ENCODE data around the gene PLA2G4F.

PLA2G4F gene

DNA sequence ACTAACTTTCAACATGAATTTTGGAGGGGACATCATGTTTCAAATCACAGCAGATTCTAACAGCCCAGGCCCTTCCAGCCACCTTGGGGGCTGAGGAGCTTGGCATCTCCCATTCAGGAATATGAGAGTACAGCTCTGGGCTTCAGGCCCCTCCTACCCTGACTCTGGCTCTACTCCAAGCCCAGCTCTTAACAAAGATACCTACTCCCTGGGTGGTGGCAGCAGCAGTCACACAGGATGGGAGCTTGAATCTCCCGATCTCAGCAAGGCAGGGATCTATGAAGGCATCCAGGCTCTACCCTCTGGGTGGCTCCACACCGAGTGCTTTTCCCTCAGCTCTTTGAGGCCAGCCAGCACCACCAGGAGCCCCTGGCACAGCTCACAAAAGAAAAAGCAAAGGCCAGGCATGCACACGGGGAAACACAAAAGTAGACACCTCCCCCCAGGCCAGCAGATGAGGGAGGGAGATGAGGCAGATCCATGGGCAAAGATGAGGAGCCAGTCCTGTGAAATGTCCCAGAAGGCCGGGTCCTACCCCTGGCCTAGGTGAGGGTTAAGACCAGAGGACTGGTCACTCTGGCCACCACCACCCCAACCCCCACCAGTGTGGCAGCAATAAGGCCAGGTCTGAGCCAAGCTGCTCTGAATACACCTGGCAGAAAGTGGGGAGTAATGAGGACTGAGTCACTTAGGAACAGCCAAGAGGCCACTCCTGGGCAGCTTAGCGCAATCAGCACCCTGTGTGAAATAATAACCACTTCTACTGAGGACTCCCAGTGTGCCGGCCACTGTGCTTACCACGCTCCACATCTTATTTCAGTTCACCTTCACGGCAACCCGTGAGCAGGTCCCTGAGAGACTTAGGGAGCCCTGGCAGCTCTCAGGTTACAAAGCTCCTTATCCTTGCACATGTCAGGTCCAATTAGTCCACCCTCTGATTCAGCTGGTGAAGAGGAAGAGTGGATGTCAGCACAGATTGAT is 24.3 kb downstream of the PLA2G4F start:
- H3K4me2 ChIP-seq (ENCODE audit: low read length, poor library complexity, severe bottlenecking), result no peak overlapping the region
- no peak overlapping the region for H3K4ac ChIP-seq (ENCODE audit: low read depth in 1 of 2, low read length in 2 of 2)
- H2AK5ac ChIP-seq (ENCODE audit: low read length, severe bottlenecking), result no peak overlapping the region

DNA sequence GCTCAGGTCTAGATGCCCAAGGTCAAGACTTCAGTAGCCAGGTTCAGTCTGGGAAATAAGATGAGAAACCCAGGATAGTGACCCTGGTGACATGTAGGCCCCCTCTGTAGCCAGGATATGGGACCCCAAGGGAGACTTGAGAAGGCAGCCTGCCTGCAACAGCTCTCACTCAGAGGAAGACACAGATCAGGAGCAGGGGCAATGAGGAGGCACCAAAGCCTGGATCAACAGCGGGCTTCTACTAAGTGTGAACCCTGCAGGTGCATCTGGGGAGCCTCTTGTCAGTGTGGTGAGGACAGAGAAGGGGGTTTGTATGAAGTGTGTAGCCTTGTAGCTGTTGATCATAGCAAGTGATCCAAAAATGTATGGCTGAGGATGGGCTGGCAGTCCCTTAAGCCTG is 25.4 kb downstream of the PLA2G4F start:
- H3K4me1 ChIP-seq (ENCODE audit: control insufficient read depth, insufficient read depth, low read depth, low read length), result peaks cover 8% of the 10 kb centered on the region
- no peak overlapping the region for H3K4me3 ChIP-seq (ENCODE audit: insufficient read depth in 1 of 2, low read depth in 1 of 2, low read length in 2 of 2)
- H2BK12ac ChIP-seq (ENCODE audit: low read length in 2 of 2), result no peak overlapping the region
- H4K91ac ChIP-seq (ENCODE audit: low read length), result no peak overlapping the region
- no peak overlapping the region for H2AK5ac ChIP-seq (ENCODE audit: low read length, severe bottlenecking)
- no peak overlapping the region for H2BK5ac ChIP-seq (ENCODE audit: low read depth, low read length, poor library complexity, severe bottlenecking)
- no peak overlapping the region for H3K4ac ChIP-seq (ENCODE audit: low read depth in 1 of 2, low read length in 2 of 2)
- no peak overlapping the region for H3K27ac ChIP-seq (ENCODE audit: low read length, poor library complexity, severe bottlenecking)
- no peaks in the 10 kb centered on the region for H3K9me3 ChIP-seq (ENCODE audit: control insufficient read depth, low read length)
- no peak overlapping the region for H2BK15ac ChIP-seq (ENCODE audit: low read depth, poor library complexity, severe bottlenecking)
- H4K8ac ChIP-seq (ENCODE audit: low read length), result no peak overlapping the region
- 97% methylated on average over 1 of the region's 1 CpG for WGBS
- DNase-seq, result no peak
- H3K18ac ChIP-seq (ENCODE audit: low read depth in 1 of 2, low read length in 2 of 2), result no peak overlapping the region
- H3K23ac ChIP-seq (ENCODE audit: low read length in 2 of 2), result no peak overlapping the region
- H3K9ac ChIP-seq (ENCODE audit: low read length), result no peak overlapping the region
- H3K14ac ChIP-seq (ENCODE audit: low read length in 2 of 2), result no peak overlapping the region
- H3K4me2 ChIP-seq (ENCODE audit: low read length, poor library complexity, severe bottlenecking), result no peak overlapping the region
- H2BK120ac ChIP-seq (ENCODE audit: low read depth, low read length), result no peak overlapping the region
- no peak overlapping the region for H2AFZ ChIP-seq (ENCODE audit: low read depth, low read length)
- H3K27me3 ChIP-seq (ENCODE audit: control insufficient read depth in 1 of 2, insufficient read depth in 1 of 2, low read length in 2 of 2), result peaks cover 35 to 62% of the 10 kb centered on the region in 2 experiments
- H3K79me1 ChIP-seq (replicated peaks; ENCODE audit: low read length, poor library complexity, severe bottlenecking), result no peaks in the 10 kb centered on the region
- H3K36me3 ChIP-seq (ENCODE audit: control insufficient read depth in 1 of 2, insufficient read depth in 2 of 2, low read depth in 1 of 2, low read length in 2 of 2), result no peaks in the 10 kb centered on the region

More for the DNA sequence above, 24.3 kb downstream of the PLA2G4F start:
- H3K9ac ChIP-seq (ENCODE audit: low read length), result no peak overlapping the region
- no peak overlapping the region for H3K18ac ChIP-seq (ENCODE audit: low read depth in 1 of 2, low read length in 2 of 2)
- DNase-seq, result no peak
- H2BK5ac ChIP-seq (ENCODE audit: low read depth, low read length, poor library complexity, severe bottlenecking), result no peak overlapping the region
- H3K27me3 ChIP-seq (ENCODE audit: control insufficient read depth in 1 of 2, insufficient read depth in 1 of 2, low read length in 2 of 2), result peaks cover 35 to 68% of the 10 kb centered on the region in 2 experiments
- WGBS, result 95% methylated on average over 9 of the region's 9 CpGs
- no peak overlapping the region for H2BK120ac ChIP-seq (ENCODE audit: low read depth, low read length)
- no peak overlapping the region for H3K4me3 ChIP-seq (ENCODE audit: insufficient read depth in 1 of 2, low read depth in 1 of 2, low read length in 2 of 2)
- H3K4me1 ChIP-seq (ENCODE audit: control insufficient read depth, insufficient read depth, low read depth, low read length), result peaks cover 8% of the 10 kb centered on the region
- H2BK12ac ChIP-seq (ENCODE audit: low read length in 2 of 2), result no peak overlapping the region
- H4K91ac ChIP-seq (ENCODE audit: low read length), result no peak overlapping the region
- H3K27ac ChIP-seq (ENCODE audit: low read length, poor library complexity, severe bottlenecking), result no peak overlapping the region
- H3K36me3 ChIP-seq (ENCODE audit: control insufficient read depth in 1 of 2, insufficient read depth in 2 of 2, low read depth in 1 of 2, low read length in 2 of 2), result no peaks in the 10 kb centered on the region
- no peaks in the 10 kb centered on the region for H3K9me3 ChIP-seq (ENCODE audit: control insufficient read depth, low read length)
- no peak overlapping the region for H2AFZ ChIP-seq (ENCODE audit: low read depth, low read length)
- H4K8ac ChIP-seq (ENCODE audit: low read length), result no peak overlapping the region
- H2BK15ac ChIP-seq (ENCODE audit: low read depth, poor library complexity, severe bottlenecking), result no peak overlapping the region
- H3K79me1 ChIP-seq (replicated peaks; ENCODE audit: low read length, poor library complexity, severe bottlenecking), result no peaks in the 10 kb centered on the region
- peak overlapping the region in 1 of 2 experiments; percentile 31 for H3K23ac ChIP-seq (ENCODE audit: low read length in 2 of 2)
- no peak overlapping the region for H3K14ac ChIP-seq (ENCODE audit: low read length in 2 of 2)

DNA sequence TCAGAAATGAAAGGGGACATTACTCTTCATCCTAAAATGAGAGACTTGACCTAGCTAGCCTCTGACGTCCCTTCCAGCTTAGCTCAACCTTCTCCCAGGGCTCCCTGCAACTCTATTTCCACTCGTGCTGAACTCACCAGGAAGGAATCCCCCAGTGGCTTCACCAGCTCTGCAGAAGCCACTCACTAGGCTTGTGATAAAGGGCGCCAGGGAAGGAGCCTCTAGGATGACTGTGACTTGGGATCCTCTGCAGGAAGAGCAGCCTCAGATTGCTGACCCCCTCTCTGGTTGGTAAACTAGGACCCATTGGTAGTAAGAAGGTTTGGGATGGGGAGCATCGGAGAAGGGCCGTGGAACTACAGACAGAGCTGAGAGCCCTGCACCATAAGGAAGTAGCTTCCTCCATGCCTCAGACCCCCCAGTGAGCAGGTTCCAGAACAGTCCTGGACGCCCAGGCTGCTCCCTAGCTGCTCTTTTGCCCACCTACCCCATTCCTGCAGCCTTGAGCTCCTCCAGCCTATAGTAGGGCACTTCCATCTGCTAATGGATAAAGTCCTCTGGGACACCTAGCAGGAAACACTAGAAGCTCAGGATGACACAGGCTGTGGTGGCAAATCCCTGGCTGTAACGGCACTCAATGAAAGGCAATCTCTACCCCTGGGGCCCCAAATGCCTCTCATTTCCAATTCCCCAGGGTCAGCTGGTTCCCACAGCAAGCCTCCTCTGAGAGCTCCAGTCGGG is 26.0 kb downstream of the PLA2G4F start:
- H3K4me1 ChIP-seq (ENCODE audit: control insufficient read depth, insufficient read depth, low read depth, low read length), result peaks cover 8% of the 10 kb centered on the region
- H3K14ac ChIP-seq (ENCODE audit: low read length in 2 of 2), result no peak overlapping the region
- 65% methylated on average over 8 of the region's 8 CpGs for WGBS
- no peak overlapping the region for H4K91ac ChIP-seq (ENCODE audit: low read length)
- no peak overlapping the region for H3K4me2 ChIP-seq (ENCODE audit: low read length, poor library complexity, severe bottlenecking)
- no peak overlapping the region for H2AK5ac ChIP-seq (ENCODE audit: low read length, severe bottlenecking)
- no peaks in the 10 kb centered on the region for H3K9me3 ChIP-seq (ENCODE audit: control insufficient read depth, low read length)
- no peak overlapping the region for H3K4me3 ChIP-seq (ENCODE audit: insufficient read depth in 1 of 2, low read depth in 1 of 2, low read length in 2 of 2)
- no peak overlapping the region for H3K18ac ChIP-seq (ENCODE audit: low read depth in 1 of 2, low read length in 2 of 2)
- no peak overlapping the region for H2BK12ac ChIP-seq (ENCODE audit: low read length in 2 of 2)
- H2BK15ac ChIP-seq (ENCODE audit: low read depth, poor library complexity, severe bottlenecking), result no peak overlapping the region
- no peaks in the 10 kb centered on the region for H3K36me3 ChIP-seq (ENCODE audit: control insufficient read depth in 1 of 2, insufficient read depth in 2 of 2, low read depth in 1 of 2, low read length in 2 of 2)
- peaks cover 35 to 68% of the 10 kb centered on the region in 2 experiments for H3K27me3 ChIP-seq (ENCODE audit: control insufficient read depth in 1 of 2, insufficient read depth in 1 of 2, low read length in 2 of 2)
- H2AFZ ChIP-seq (ENCODE audit: low read depth, low read length), result no peak overlapping the region
- H3K27ac ChIP-seq (ENCODE audit: low read length, poor library complexity, severe bottlenecking), result no peak overlapping the region
- no peak overlapping the region for H2BK120ac ChIP-seq (ENCODE audit: low read depth, low read length)
- no peak overlapping the region for H3K4ac ChIP-seq (ENCODE audit: low read depth in 1 of 2, low read length in 2 of 2)
- H4K8ac ChIP-seq (ENCODE audit: low read length), result no peak overlapping the region
- H2BK5ac ChIP-seq (ENCODE audit: low read depth, low read length, poor library complexity, severe bottlenecking), result no peak overlapping the region
- no peak overlapping the region for H3K9ac ChIP-seq (ENCODE audit: low read length)
- DNase-seq, result no peak
- no peaks in the 10 kb centered on the region for H3K79me1 ChIP-seq (replicated peaks; ENCODE audit: low read length, poor library complexity, severe bottlenecking)
- H3K23ac ChIP-seq (ENCODE audit: low read length in 2 of 2), result no peak overlapping the region

DNA sequence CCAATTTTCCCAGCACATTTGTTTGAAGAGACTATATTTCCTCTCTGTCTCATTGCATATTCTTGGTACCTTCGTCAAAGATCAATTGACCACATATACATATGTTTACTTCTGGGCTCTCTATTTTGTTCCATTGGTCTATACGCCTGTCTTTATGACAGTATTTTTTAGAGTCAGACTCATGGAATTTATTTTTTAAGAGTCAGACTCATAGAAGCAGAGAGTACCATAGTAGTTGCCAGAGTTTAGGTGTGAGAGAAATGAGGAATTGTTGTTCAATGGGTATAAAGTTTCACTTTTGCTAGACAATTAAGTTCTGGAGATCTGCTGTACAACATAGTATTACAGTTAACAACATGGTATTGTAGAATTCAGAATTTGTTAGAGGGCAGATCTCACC is 27.1 kb downstream of the PLA2G4F start:
- WGBS, result 79% methylated on average over 2 of the region's 2 CpGs
- Histone ChIP-seq H4K8ac (ENCODE audit: low read length) (no peak overlapping the region), H3K4ac (ENCODE audit: low read depth in 1 of 2, low read length in 2 of 2) (no peak overlapping the region), H3K9me3 (ENCODE audit: control insufficient read depth, low read length) (no peaks in the 10 kb centered on the region), H2BK12ac (ENCODE audit: low read length in 2 of 2) (no peak overlapping the region), H2BK120ac (ENCODE audit: low read depth, low read length) (no peak overlapping the region), H3K4me3 (ENCODE audit: insufficient read depth in 1 of 2, low read depth in 1 of 2, low read length in 2 of 2) (no peak overlapping the region), H2BK5ac (ENCODE audit: low read depth, low read length, poor library complexity, severe bottlenecking) (no peak overlapping the region), H3K4me1 (ENCODE audit: control insufficient read depth, insufficient read depth, low read depth, low read length) (peaks cover 8% of the 10 kb centered on the region), H4K91ac (ENCODE audit: low read length) (no peak overlapping the region), H3K36me3 (ENCODE audit: control insufficient read depth in 1 of 2, insufficient read depth in 2 of 2, low read depth in 1 of 2, low read length in 2 of 2) (no peaks in the 10 kb centered on the region), H3K27me3 (ENCODE audit: control insufficient read depth in 1 of 2, insufficient read depth in 1 of 2, low read length in 2 of 2) (peaks cover 35 to 73% of the 10 kb centered on the region in 2 experiments), H3K27ac (ENCODE audit: low read length, poor library complexity, severe bottlenecking) (no peak overlapping the region), H3K79me1 (replicated peaks; ENCODE audit: low read length, poor library complexity, severe bottlenecking) (no peaks in the 10 kb centered on the region), H3K14ac (ENCODE audit: low read length in 2 of 2) (no peak overlapping the region), H3K23ac (ENCODE audit: low read length in 2 of 2) (no peak overlapping the region), H3K9ac (ENCODE audit: low read length) (no peak overlapping the region), H2AFZ (ENCODE audit: low read depth, low read length) (no peak overlapping the region), H3K4me2 (ENCODE audit: low read length, poor library complexity, severe bottlenecking) (no peak overlapping the region), H3K18ac (ENCODE audit: low read depth in 1 of 2, low read length in 2 of 2) (no peak overlapping the region), H2BK15ac (ENCODE audit: low read depth, poor library complexity, severe bottlenecking) (no peak overlapping the region), H2AK5ac (ENCODE audit: low read length, severe bottlenecking) (no peak overlapping the region)
- no peak for DNase-seq
